ENCODE results near the gene LDLR. TPM values are rescaled to one million over a fixed set of nuclear protein-coding genes. Genes with fewer than 3 reads are reported as not detected.

LDLR gene
- total RNA-seq, 1 donor from 2014 or later: 45.9 TPM

DNA sequence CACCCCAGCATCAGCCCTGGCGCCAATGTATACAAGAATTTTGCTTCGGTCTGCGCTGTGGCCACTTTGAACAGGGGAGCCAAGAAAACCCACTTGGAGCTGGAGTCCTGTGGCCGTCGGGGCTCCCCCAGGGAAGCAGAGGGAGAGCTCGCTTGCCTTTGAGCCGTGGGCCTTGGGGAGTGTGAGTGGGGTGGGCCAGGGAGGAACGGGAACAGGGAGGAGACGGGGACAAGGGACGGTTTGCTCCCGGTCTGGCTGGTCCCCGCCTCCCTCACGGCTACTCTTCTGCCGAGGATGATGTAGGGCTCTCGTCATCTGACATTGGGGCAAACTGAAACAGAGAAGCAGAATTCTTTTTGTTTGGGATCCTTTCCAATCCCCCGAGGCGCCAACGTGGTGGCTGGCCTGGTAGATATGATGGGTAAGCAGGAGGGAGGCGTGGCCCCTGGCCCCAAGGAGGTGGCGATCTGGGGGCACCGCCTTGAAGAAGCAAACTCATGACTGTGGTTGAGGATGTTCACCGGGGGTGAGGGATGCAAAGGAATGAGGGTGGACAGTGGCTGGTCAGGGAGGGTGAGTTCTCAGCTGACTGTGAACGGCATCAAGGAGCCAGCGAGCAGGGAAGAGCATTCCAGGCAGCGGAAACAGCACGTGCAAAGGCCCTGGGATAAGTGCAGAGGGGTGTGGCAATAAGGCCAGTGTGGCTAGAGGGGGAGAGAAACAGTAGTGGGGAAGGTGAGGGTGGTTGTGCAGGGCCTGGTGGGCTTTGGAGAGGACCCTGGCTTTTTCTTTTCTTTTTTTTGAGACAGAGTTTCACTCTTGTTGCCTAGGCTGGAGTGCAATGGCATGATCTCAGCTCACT is 77.2 kb downstream of the LDLR start:
- peaks cover 18 to 26% (median 22%) of the 10 kb centered on the region in 3 donors for H3K4me1 ChIP-seq (ENCODE audit: control insufficient read depth in 3 of 3, insufficient read depth in 3 of 3, low read length in 3 of 3)
- no peak overlapping the region for H3K4me3 ChIP-seq (ENCODE audit: low read length in 3 of 3)
- H3K9me3 ChIP-seq (ENCODE audit: control insufficient read depth in 3 of 3, low read length in 3 of 3): no peaks in the 10 kb centered on the region
- H3K27me3 ChIP-seq (ENCODE audit: control insufficient read depth in 3 of 3, insufficient read depth in 3 of 3, low read length in 3 of 3): no peaks in the 10 kb centered on the region
- peak overlapping the region; percentile 74 for H3K27ac ChIP-seq (ENCODE audit: low read depth, low read length)
- peaks cover 23 to 32% (median 31%) of the 10 kb centered on the region in 3 donors for H3K36me3 ChIP-seq (ENCODE audit: control insufficient read depth in 3 of 3, insufficient read depth in 3 of 3, low read length in 3 of 3)
- no peak overlapping the region for H3K9ac ChIP-seq (ENCODE audit: low read depth in 1 of 3, low read length in 3 of 3)

DNA sequence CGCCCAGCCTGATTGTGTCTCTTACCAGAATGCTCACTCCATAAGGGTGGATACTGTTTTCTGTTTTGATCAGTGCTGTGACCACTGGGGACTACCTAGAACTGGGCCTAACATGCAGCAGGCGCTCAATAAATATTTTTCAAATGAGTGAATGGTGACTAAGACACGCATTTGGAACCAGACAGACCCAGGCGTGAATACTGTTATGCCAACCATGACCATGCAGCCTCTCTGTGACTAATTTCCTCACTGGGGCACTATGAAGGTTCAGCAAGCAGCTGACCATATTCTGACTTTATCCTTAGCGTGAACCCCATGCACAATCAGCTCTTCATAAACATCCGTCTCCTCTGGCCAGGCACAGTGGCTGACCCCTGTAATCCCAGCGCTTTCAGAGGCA is 79.3 kb downstream of the LDLR start:
- Histone ChIP-seq H3K4me1 (ENCODE audit: control insufficient read depth in 3 of 3, insufficient read depth in 3 of 3, low read length in 3 of 3) (peaks cover 18 to 26% (median 22%) of the 10 kb centered on the region in 3 donors), H3K36me3 (ENCODE audit: control insufficient read depth in 3 of 3, insufficient read depth in 3 of 3, low read length in 3 of 3) (peaks cover 36 to 47% (median 44%) of the 10 kb centered on the region in 3 donors), H3K27me3 (ENCODE audit: control insufficient read depth in 3 of 3, insufficient read depth in 3 of 3, low read length in 3 of 3) (no peaks in the 10 kb centered on the region), H3K4me3 (ENCODE audit: low read length in 3 of 3) (no peak overlapping the region), H3K9ac (ENCODE audit: low read depth in 1 of 3, low read length in 3 of 3) (no peak overlapping the region), H3K9me3 (ENCODE audit: control insufficient read depth in 3 of 3, low read length in 3 of 3) (no peaks in the 10 kb centered on the region), H3K27ac (ENCODE audit: low read depth, low read length) (no peak overlapping the region)

GRCh38 chr19:11169896-11170678 is 80.8 kb downstream of the LDLR start:
- Histone ChIP-seq H3K4me3 (ENCODE audit: low read length in 3 of 3) (no peak overlapping the region), H3K36me3 (ENCODE audit: control insufficient read depth in 3 of 3, insufficient read depth in 3 of 3, low read length in 3 of 3) (peaks cover 46 to 59% (median 54%) of the 10 kb centered on the region in 3 donors), H3K9ac (ENCODE audit: low read depth in 1 of 3, low read length in 3 of 3) (no peak overlapping the region), H3K27ac (ENCODE audit: low read depth, low read length) (no peak overlapping the region), H3K27me3 (ENCODE audit: control insufficient read depth in 3 of 3, insufficient read depth in 3 of 3, low read length in 3 of 3) (no peaks in the 10 kb centered on the region), H3K9me3 (ENCODE audit: control insufficient read depth in 3 of 3, low read length in 3 of 3) (no peaks in the 10 kb centered on the region), H3K4me1 (ENCODE audit: control insufficient read depth in 3 of 3, insufficient read depth in 3 of 3, low read length in 3 of 3) (peaks cover 10 to 17% (median 13%) of the 10 kb centered on the region in 3 donors)

DNA sequence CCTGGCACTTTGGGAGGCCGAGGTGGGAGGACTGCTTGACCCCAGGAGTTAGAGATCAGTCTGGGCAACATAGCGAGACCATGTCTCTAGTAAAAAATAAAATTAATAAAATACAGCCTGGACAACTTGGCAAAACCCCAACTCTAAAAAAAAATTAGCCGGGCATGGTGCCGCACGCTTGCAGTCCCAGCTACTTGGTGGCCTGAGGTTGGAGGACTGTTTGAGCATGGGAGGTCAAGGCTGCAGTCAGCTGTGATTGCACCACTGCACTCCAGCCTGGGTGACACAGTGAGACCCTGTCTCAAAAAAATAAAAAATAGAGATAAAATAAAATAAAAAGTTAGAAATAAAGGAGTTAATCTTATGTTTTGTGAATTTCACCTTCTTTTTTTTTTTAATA is 81.9 kb downstream of the LDLR start:
- Histone ChIP-seq H3K4me1 (ENCODE audit: control insufficient read depth in 3 of 3, insufficient read depth in 3 of 3, low read length in 3 of 3) (peaks cover 4 to 7% (median 6%) of the 10 kb centered on the region in 3 donors), H3K36me3 (ENCODE audit: control insufficient read depth in 3 of 3, insufficient read depth in 3 of 3, low read length in 3 of 3) (peaks cover 47 to 62% (median 57%) of the 10 kb centered on the region in 3 donors), H3K27me3 (ENCODE audit: control insufficient read depth in 3 of 3, insufficient read depth in 3 of 3, low read length in 3 of 3) (no peaks in the 10 kb centered on the region), H3K27ac (ENCODE audit: low read depth, low read length) (no peak overlapping the region), H3K9ac (ENCODE audit: low read depth in 1 of 3, low read length in 3 of 3) (no peak overlapping the region), H3K9me3 (ENCODE audit: control insufficient read depth in 3 of 3, low read length in 3 of 3) (no peaks in the 10 kb centered on the region), H3K4me3 (ENCODE audit: low read length in 3 of 3) (no peak overlapping the region)

GRCh38 chr19:11172576-11172975 is 83.3 kb downstream of the LDLR start:
- Histone ChIP-seq H3K4me3 (ENCODE audit: low read length in 3 of 3) (no peak overlapping the region), H3K9me3 (ENCODE audit: control insufficient read depth in 3 of 3, low read length in 3 of 3) (no peaks in the 10 kb centered on the region), H3K27me3 (ENCODE audit: control insufficient read depth in 3 of 3, insufficient read depth in 3 of 3, low read length in 3 of 3) (no peaks in the 10 kb centered on the region), H3K9ac (ENCODE audit: low read depth in 1 of 3, low read length in 3 of 3) (no peak overlapping the region), H3K4me1 (ENCODE audit: control insufficient read depth in 3 of 3, insufficient read depth in 3 of 3, low read length in 3 of 3) (no peaks in the 10 kb centered on the region), H3K36me3 (ENCODE audit: control insufficient read depth in 3 of 3, insufficient read depth in 3 of 3, low read length in 3 of 3) (peaks cover 52 to 65% (median 57%) of the 10 kb centered on the region in 3 donors), H3K27ac (ENCODE audit: low read depth, low read length) (no peak overlapping the region)

- Histone ChIP-seq H3K9me3 (ENCODE audit: control insufficient read depth in 3 of 3, low read length in 3 of 3) (no peaks in the 10 kb centered on the region), H3K9ac (ENCODE audit: low read depth in 1 of 3, low read length in 3 of 3) (no peak overlapping the region), H3K4me1 (ENCODE audit: control insufficient read depth in 3 of 3, insufficient read depth in 3 of 3, low read length in 3 of 3) (peaks cover 0 to 2% (median 1%) of the 10 kb centered on the region in 3 donors), H3K4me3 (ENCODE audit: low read length in 3 of 3) (no peak overlapping the region), H3K27ac (ENCODE audit: low read depth, low read length) (no peak overlapping the region), H3K27me3 (ENCODE audit: control insufficient read depth in 3 of 3, insufficient read depth in 3 of 3, low read length in 3 of 3) (no peaks in the 10 kb centered on the region), H3K36me3 (ENCODE audit: control insufficient read depth in 3 of 3, insufficient read depth in 3 of 3, low read length in 3 of 3) (peaks cover 51 to 64% (median 54%) of the 10 kb centered on the region in 3 donors)
Observed at GRCh38 chr19:11173516-11174155, 84.4 kb downstream of the LDLR start.

DNA sequence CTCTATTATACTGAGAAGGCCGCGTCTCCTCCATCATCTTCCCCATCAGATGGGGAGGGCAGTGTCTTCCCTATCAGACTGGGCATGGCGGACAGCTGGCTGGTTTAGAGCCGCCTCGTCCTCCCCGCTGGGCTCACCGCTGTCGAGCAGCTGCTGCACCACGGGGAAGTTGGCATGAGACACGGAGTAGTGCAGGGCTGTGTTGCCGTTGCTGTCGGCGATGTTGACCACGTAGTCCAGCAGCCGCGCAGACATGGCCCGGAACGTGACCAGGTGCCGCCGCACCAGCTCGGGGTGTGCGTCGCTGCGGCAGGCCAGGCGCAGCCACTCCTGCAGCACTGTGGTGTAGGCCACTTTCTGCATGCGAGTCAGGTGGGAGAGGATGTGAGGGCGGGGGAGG is 85.1 kb downstream of the LDLR start:
- H3K27ac ChIP-seq (ENCODE audit: low read depth, low read length): no peak overlapping the region
- H3K27me3 ChIP-seq (ENCODE audit: control insufficient read depth in 3 of 3, insufficient read depth in 3 of 3, low read length in 3 of 3): no peaks in the 10 kb centered on the region
- H3K9me3 ChIP-seq (ENCODE audit: control insufficient read depth in 3 of 3, low read length in 3 of 3): no peaks in the 10 kb centered on the region
- no peak overlapping the region for H3K9ac ChIP-seq (ENCODE audit: low read depth in 1 of 3, low read length in 3 of 3)
- H3K4me1 ChIP-seq (ENCODE audit: control insufficient read depth in 3 of 3, insufficient read depth in 3 of 3, low read length in 3 of 3): peaks cover 0 to 5% (median 4%) of the 10 kb centered on the region in 3 donors
- peaks cover 49 to 61% (median 53%) of the 10 kb centered on the region in 3 donors for H3K36me3 ChIP-seq (ENCODE audit: control insufficient read depth in 3 of 3, insufficient read depth in 3 of 3, low read length in 3 of 3)
- H3K4me3 ChIP-seq (ENCODE audit: low read length in 3 of 3): no peak overlapping the region

GRCh38 chr19:11175920-11176319 is 86.7 kb downstream of the LDLR start:
- peaks cover 13 to 15% (median 14%) of the 10 kb centered on the region in 3 donors for H3K4me1 ChIP-seq (ENCODE audit: control insufficient read depth in 3 of 3, insufficient read depth in 3 of 3, low read length in 3 of 3)
- H3K4me3 ChIP-seq (ENCODE audit: low read length in 3 of 3): no peak overlapping the region
- H3K27me3 ChIP-seq (ENCODE audit: control insufficient read depth in 3 of 3, insufficient read depth in 3 of 3, low read length in 3 of 3): no peaks in the 10 kb centered on the region
- no peaks in the 10 kb centered on the region for H3K9me3 ChIP-seq (ENCODE audit: control insufficient read depth in 3 of 3, low read length in 3 of 3)
- no peak overlapping the region for H3K27ac ChIP-seq (ENCODE audit: low read depth, low read length)
- H3K36me3 ChIP-seq (ENCODE audit: control insufficient read depth in 3 of 3, insufficient read depth in 3 of 3, low read length in 3 of 3): peaks cover 35 to 50% (median 44%) of the 10 kb centered on the region in 3 donors
- no peak overlapping the region for H3K9ac ChIP-seq (ENCODE audit: low read depth in 1 of 3, low read length in 3 of 3)

DNA sequence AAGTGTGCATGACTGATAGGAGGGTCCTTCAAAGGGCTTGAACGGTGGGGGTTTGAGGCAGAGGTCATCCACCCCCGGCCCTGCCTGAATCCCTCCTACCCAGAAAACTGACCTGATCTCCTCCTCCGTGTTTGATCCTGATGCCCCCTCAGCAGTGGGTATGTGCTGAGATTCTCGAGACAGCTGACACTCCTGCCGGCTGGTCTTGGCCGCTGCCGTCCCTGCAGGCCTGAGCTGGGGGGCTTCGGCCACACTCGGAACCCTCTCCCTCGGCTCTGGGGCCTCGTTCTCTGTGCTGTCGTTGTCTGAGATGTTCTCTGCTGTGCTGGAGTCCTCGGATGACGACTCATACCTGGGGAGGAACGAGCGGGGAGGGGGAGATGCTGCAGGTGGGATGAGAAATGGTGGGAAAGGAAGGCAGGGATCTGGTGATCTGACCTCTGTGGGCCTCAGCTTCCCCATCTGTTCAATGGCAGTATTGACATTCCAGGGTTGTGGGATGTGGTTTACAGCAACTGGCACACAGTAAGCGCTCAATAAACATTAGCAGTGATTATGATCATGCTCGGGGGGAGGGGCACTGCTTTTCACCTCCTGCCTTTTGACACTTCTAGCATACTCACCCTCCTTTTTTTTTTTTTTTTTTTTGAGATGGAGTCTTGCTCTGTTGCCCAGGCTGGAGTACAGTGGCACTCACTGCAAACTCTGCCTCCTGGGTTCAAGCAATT is 87.4 kb downstream of the LDLR start:
- Histone ChIP-seq H3K4me1 (ENCODE audit: control insufficient read depth in 3 of 3, insufficient read depth in 3 of 3, low read length in 3 of 3) (peaks cover 13 to 17% (median 15%) of the 10 kb centered on the region in 3 donors), H3K27ac (ENCODE audit: low read depth, low read length) (no peak overlapping the region), H3K4me3 (ENCODE audit: low read length in 3 of 3) (no peak overlapping the region), H3K27me3 (ENCODE audit: control insufficient read depth in 3 of 3, insufficient read depth in 3 of 3, low read length in 3 of 3) (no peaks in the 10 kb centered on the region), H3K36me3 (ENCODE audit: control insufficient read depth in 3 of 3, insufficient read depth in 3 of 3, low read length in 3 of 3) (peaks cover 35 to 49% (median 44%) of the 10 kb centered on the region in 3 donors), H3K9me3 (ENCODE audit: control insufficient read depth in 3 of 3, low read length in 3 of 3) (no peaks in the 10 kb centered on the region), H3K9ac (ENCODE audit: low read depth in 1 of 3, low read length in 3 of 3) (no peak overlapping the region)

Measured in skeletal muscle tissue (tissue), 4 donors.